Gastroesophageal sphincter (tissue), 3 donors: ENCODE data around the gene TIAL1.

ENCODE experiments used
- EP300 ChIP-seq: sonication (generic); formaldehyde crosslinking; IDR thresholded peaks from one replicate; pipeline ENCODE4 v1.6.1; 2017; ENCODE audit warnings: antibody characterized with exemption, mild to moderate bottlenecking
- POLR2A ChIP-seq, 2 donors: fragments of 450-650 bp; IDR thresholded peaks; one replicate each; pipeline ENCODE4 v1.6.1; 2017; ENCODE audit warnings: antibody characterized with exemption in 2 of 2, mild to moderate bottlenecking in 2 of 2, moderate library complexity in 1 of 2
- POLR2AphosphoS5 ChIP-seq: sonication (generic); formaldehyde crosslinking; IDR thresholded peaks from one replicate; pipeline ENCODE4 v1.6.1; 2017; ENCODE audit warnings: antibody characterized with exemption
- TF ChIP-seq, protein P1 (sequence below), 4 experiments: fragments of 200-600 bp in 2 of 4; fragments of 450-650 bp in 2 of 4; sonication (generic) in 1 of 4; IDR thresholded peaks; one replicate each; pipeline ENCODE4 v1.5.1; 2017 to 2019; ENCODE audit warnings: antibody characterized with exemption in 4 of 4, mild to moderate bottlenecking in 2 of 4, moderate library complexity in 2 of 4

DNA sequence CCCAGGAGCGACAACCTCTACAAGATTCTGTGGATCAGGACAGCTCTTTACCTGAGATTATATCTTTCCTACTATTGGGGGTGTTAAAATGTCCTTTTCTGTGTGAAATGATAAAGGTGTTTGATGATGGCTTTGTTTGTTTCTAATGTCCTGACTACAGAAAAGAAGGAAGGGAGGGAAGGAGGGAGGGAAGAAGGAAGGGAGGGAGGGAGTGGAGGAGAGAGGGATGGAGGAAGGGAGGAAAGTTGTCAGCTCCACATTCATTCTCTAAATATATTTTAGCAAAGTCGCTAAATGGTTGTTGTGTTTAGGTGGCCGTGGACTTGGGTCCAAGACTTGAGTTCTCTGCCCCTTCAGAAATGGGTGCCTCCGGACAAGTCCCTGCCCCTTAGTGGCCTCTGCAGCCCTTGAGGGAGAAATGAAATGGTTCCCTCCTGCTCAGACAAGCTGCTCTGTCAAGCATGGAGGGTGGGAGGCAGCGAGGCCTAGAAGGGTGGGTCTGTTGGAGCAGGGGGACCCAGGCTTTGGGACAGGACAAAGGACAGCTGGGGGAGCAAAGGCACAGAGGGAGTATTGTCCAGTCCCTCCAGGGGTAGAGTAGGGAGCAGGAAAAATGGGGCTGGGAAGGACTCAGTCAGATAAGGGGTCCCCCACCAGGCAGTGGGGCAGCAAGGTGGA, 58.7 kb downstream of the TIAL1 start:
- TF ChIP-seq, protein P1, sequence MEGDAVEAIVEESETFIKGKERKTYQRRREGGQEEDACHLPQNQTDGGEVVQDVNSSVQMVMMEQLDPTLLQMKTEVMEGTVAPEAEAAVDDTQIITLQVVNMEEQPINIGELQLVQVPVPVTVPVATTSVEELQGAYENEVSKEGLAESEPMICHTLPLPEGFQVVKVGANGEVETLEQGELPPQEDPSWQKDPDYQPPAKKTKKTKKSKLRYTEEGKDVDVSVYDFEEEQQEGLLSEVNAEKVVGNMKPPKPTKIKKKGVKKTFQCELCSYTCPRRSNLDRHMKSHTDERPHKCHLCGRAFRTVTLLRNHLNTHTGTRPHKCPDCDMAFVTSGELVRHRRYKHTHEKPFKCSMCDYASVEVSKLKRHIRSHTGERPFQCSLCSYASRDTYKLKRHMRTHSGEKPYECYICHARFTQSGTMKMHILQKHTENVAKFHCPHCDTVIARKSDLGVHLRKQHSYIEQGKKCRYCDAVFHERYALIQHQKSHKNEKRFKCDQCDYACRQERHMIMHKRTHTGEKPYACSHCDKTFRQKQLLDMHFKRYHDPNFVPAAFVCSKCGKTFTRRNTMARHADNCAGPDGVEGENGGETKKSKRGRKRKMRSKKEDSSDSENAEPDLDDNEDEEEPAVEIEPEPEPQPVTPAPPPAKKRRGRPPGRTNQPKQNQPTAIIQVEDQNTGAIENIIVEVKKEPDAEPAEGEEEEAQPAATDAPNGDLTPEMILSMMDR (IDR thresholded peaks at IDR 0.05): no peak
- TF ChIP-seq POLR2AphosphoS5 (no peak), POLR2A (IDR thresholded peaks at IDR 0.05) (no peak), EP300 (no peak)
